Gastrocnemius medialis (tissue), 4 donors: ENCODE data around the gene FOXJ2. TPM values are rescaled to one million over a fixed set of nuclear protein-coding genes. Genes with fewer than 3 reads are reported as not detected.

ENCODE experiments used
- ATAC-seq, 2 donors: fragments of 150-250 bp; one replicate each; pipeline ENCODE4 v1.9.1; 2016
- DNase-seq, 2 donors: peaks; one replicate each; pipeline ENCODE4 v3.0.0-alpha.2; 2019
- H3K27ac ChIP-seq, 4 donors: fragments of 200-600 bp; sonication (generic); 1 replicate in 1 of 4; 2 replicates in 3 of 4; pipeline ENCODE4 v1.5.1; 2016 to 2018; ENCODE audit warnings: mild to moderate bottlenecking in 2 of 4, moderate library complexity in 1 of 4
- H3K27me3 ChIP-seq, 3 donors: fragments of 200-600 bp; sonication (generic) in 2 of 3; 1 replicate in 1 of 3; 2 replicates in 2 of 3; pipeline versions ENCODE4 v1.5.1 to v1.6.0; 2016 to 2019; ENCODE audit warnings: mild to moderate bottlenecking in 1 of 3, moderate library complexity in 1 of 3
- H3K36me3 ChIP-seq, 2 donors: fragments of 200-600 bp; sonication (generic) in 1 of 2; one replicate each; pipeline ENCODE4 v1.5.1; 2017 to 2018
- H3K4me1 ChIP-seq, 2 donors: fragments of 200-600 bp; sonication (generic) in 1 of 2; one replicate each; pipeline ENCODE4 v1.5.1; 2016 to 2017; ENCODE audit warnings: mild to moderate bottlenecking in 2 of 2
- H3K4me3 ChIP-seq, 4 donors: fragments of 200-600 bp; sonication (generic) in 3 of 4; 1 replicate in 1 of 4; 2 replicates in 3 of 4; pipeline ENCODE4 v1.5.1; 2016 to 2019; ENCODE audit warnings: mild to moderate bottlenecking in 2 of 4
- H3K9me3 ChIP-seq, 3 donors: fragments of 200-600 bp; sonication (generic) in 2 of 3; 1 replicate in 1 of 3; 2 replicates in 2 of 3; pipeline ENCODE4 v1.5.1; 2016 to 2019
- CTCF ChIP-seq, 5 experiments: fragments of 450-650 bp in 3 of 5; fragments of 200-600 bp in 2 of 5; sonication (generic) in 2 of 5; IDR thresholded peaks in 4 of 5; conservative IDR thresholded peaks in 1 of 5; 1 replicate in 4 of 5; 2 replicates in 1 of 5; pipeline ENCODE4 v1.5.1; 2016 to 2019; ENCODE audit warnings: antibody characterized with exemption in 5 of 5, mild to moderate bottlenecking in 3 of 5, moderate library complexity in 3 of 5
- POLR2A ChIP-seq, 2 donors: fragments of 450-650 bp; IDR thresholded peaks; one replicate each; pipeline ENCODE4 v1.6.1; 2017; ENCODE audit warnings: antibody characterized with exemption in 2 of 2, mild to moderate bottlenecking in 2 of 2, moderate library complexity in 2 of 2
- in situ Hi-C, 4 donors: fragments of 200-750 bp; cut with MboI; loops; one replicate each; pipeline versions ENCODE4 v1.15.0 to v1.8.0; 2017; ENCODE audit warnings: low sequenced_read_pairs in 4 of 4
- intact Hi-C: fragments of 100-400 bp; cut with DNase I; formaldehyde crosslinking; loops from one replicate; pipeline ENCODE4 v1.15.1; 2023; ENCODE audit warnings: low total_unique reads
- total RNA-seq, 4 donors: library from RNA; depleted of rRNA; stranded (reverse); fragments of >200 nt; gene quantifications; one replicate each; pipeline versions ENCODE4 v1.1.0 to v1.2.3, GENCODE V29; 2016

Gene FOXJ2
- total RNA-seq, 4 donors from 2014 or later: 14.3 to 28.0 (median 22.8) TPM

- Histone ChIP-seq H3K27me3 (no peaks in the 10 kb centered on the region), H3K9me3 (no peaks in the 10 kb centered on the region), H3K4me1 (peaks cover 66 to 68% of the 10 kb centered on the region in 2 donors), H3K27ac (peak overlapping the region; percentile 89 to 98 (median 95)), H3K4me3 (peak overlapping the region in 1 of 4 donors; percentile 84), H3K36me3 (peaks cover 0 to 17% of the 10 kb centered on the region in 2 donors)
- intact Hi-C loops (loop anchor here (10.0 kb wide), 1 partner anchor 208 kb away; no protein-coding TSS in a partner anchor), in situ Hi-C loops (loop anchor here in 2 of 4 donors (5.0 to 25.0 kb wide), 2 partner anchors 46 to 849 kb away; partner anchors contain the start of genes PEX5 (in 2 of the 2) and NECAP1 (in 1 of the 2))
- DNase-seq (peak; percentile 47 to 56), ATAC-seq (peak in 1 of 2 donors; percentile 35)
- TF ChIP-seq CTCF (IDR thresholded peaks at IDR 0.05 in 4 of 5, conservative IDR thresholded peaks at IDR 0.05 in 1 of 5): no peak
- no peak for TF ChIP-seq POLR2A (IDR thresholded peaks at IDR 0.05)
Observed at GRCh38 chr12:8036346-8036745, 3.8 kb downstream of the FOXJ2 start.

DNA sequence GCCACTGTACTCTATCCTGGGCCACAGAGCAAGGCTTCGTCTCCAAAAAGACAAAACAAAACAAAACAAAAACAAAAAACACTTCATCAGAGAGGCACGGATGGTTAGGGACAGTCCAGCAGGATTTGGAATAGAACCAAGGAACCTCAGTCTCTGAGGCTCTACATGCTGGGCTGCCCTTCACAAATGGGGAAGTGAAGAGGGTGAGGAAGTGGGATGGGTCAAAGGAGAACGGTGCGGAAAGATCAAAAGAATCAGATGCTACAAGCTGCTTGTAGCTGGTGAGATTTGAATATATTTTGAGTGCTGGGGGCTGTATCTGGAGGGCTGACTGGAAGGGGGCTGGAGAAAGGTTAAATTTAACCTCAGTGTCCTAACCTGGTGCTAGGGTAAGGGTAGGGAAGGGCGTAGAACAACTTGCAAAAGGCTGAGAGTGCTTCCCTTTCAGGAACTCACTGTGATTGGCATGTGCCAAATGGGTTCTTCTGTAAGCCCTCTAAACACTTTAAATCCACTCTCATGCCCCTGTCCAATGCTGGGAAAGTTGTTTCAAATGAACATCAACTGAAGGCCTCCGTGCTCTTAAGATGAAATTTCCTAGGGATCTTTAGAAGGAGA, 4.6 kb downstream of the FOXJ2 start:
- in situ Hi-C loops: loop anchor here in 2 of 4 donors (5.0 to 25.0 kb wide), 2 partner anchors 45 to 850 kb away; partner anchors contain the start of genes PEX5 (in 2 of the 2) and NECAP1 (in 1 of the 2)
- intact Hi-C loops: loop anchor here (10.0 kb wide), 1 partner anchor 208 kb away; no protein-coding TSS in a partner anchor
- ATAC-seq: no peak
- no peaks in the 10 kb centered on the region for H3K27me3 ChIP-seq
- DNase-seq: no peak
- TF ChIP-seq POLR2A (IDR thresholded peaks at IDR 0.05): no peak
- no peak for TF ChIP-seq CTCF (IDR thresholded peaks at IDR 0.05 in 4 of 5, conservative IDR thresholded peaks at IDR 0.05 in 1 of 5)
- peaks cover 60 to 63% of the 10 kb centered on the region in 2 donors for H3K4me1 ChIP-seq
- H3K4me3 ChIP-seq: peak overlapping the region in 1 of 4 donors; percentile 1
- H3K36me3 ChIP-seq: peaks cover 2 to 25% of the 10 kb centered on the region in 2 donors
- H3K27ac ChIP-seq: peak overlapping the region; percentile 89 to 98 (median 95)
- H3K9me3 ChIP-seq: no peaks in the 10 kb centered on the region

GRCh38 chr12:8037947-8038346, 5.4 kb downstream of the FOXJ2 start:
- ATAC-seq (no peak), DNase-seq (no peak)
- TF ChIP-seq CTCF (IDR thresholded peaks at IDR 0.05 in 4 of 5, conservative IDR thresholded peaks at IDR 0.05 in 1 of 5): no peak
- TF ChIP-seq POLR2A (IDR thresholded peaks at IDR 0.05): no peak
- no peaks in the 10 kb centered on the region for H3K27me3 ChIP-seq
- peaks cover 60 to 63% of the 10 kb centered on the region in 2 donors for H3K4me1 ChIP-seq
- H3K27ac ChIP-seq: peak overlapping the region; percentile 89 to 98 (median 95)
- H3K36me3 ChIP-seq: peaks cover 5 to 33% of the 10 kb centered on the region in 2 donors
- no peaks in the 10 kb centered on the region for H3K9me3 ChIP-seq
- H3K4me3 ChIP-seq: peak overlapping the region in 1 of 4 donors; percentile 22
- intact Hi-C loops: loop anchor here (1.0 to 10.0 kb wide), 2 partner anchors 44 to 207 kb away; partner anchors contain the start of gene NECAP1
- in situ Hi-C loops: loop anchor here in 2 of 4 donors (5.0 to 25.0 kb wide), 2 partner anchors 44 to 851 kb away; partner anchors contain the start of genes PEX5 (in 2 of the 2) and NECAP1 (in 1 of the 2)

DNA sequence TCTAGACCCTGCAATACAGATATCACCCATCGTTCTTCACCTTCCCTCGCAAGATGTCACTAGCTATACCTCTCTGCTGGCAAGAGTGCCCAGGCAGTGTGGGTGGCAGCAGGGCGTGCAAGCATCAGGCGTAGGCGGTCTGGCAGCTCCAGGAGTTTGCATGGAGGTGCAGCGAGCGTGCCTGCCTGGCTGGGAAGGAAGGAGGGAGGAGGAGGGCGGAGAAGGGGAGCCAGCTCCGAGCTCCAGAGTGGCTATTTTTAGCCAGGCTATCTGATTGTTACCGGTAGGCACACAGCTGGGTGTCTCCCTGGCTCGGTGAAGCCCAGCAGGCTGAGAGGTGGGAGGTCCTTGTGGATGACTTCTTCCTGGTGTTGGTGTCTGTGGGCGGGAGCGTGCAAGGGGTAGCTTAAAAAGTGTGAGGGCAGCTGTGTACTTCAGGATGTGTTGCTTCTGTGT, 6.2 kb downstream of the FOXJ2 start:
- Histone ChIP-seq H3K27ac (peak overlapping the region; percentile 89 to 98 (median 95)), H3K27me3 (no peaks in the 10 kb centered on the region), H3K9me3 (no peaks in the 10 kb centered on the region), H3K4me1 (peaks cover 57 to 60% of the 10 kb centered on the region in 2 donors), H3K36me3 (peaks cover 5 to 39% of the 10 kb centered on the region in 2 donors), H3K4me3 (peak overlapping the region; percentile 22 to 42 (median 28))
- in situ Hi-C loops: loop anchor here in 2 of 4 donors (5.0 to 25.0 kb wide), 2 partner anchors 44 to 851 kb away; partner anchors contain the start of genes PEX5 (in 2 of the 2) and NECAP1 (in 1 of the 2)
- peak; percentile 77 to 88 for ATAC-seq
- TF ChIP-seq POLR2A (IDR thresholded peaks at IDR 0.05) (peak in 1 of 2 donors; percentile 10), CTCF (IDR thresholded peaks at IDR 0.05 in 4 of 5, conservative IDR thresholded peaks at IDR 0.05 in 1 of 5) (no peak)
- intact Hi-C loops: loop anchor here (1.0 to 10.0 kb wide), 2 partner anchors 44 to 206 kb away; partner anchors contain the start of gene NECAP1
- DNase-seq: peak; percentile 53 to 72
